Ovary (tissue), 3 donors: Measurements from ENCODE around the gene ADD1.

Experiments
- CTCF ChIP-seq, 3 donors: fragments of 450-650 bp in 2 of 3; fragments of 200-600 bp in 1 of 3; IDR thresholded peaks; one replicate each; pipeline versions ENCODE4 v1.5.1 to v1.8.0; 2016 to 2022; ENCODE audit warnings: antibody characterized with exemption in 3 of 3, mild to moderate bottlenecking in 1 of 3
- EP300 ChIP-seq: sonication (generic); formaldehyde crosslinking; IDR thresholded peaks from one replicate; pipeline ENCODE4 v1.6.1; 2017; ENCODE audit warnings: antibody characterized with exemption
- donor health status: DM: no; HTN: no; CAD: no.

- TF ChIP-seq CTCF (IDR thresholded peaks at IDR 0.05), result no peak
- no peak for TF ChIP-seq EP300
Observed at GRCh38 chr4:2802618-2803531, 40.8 kb upstream of the ADD1 start.
